HG03469 (cell line): ENCODE results near the gene SCNM1.
"Not testable (repeated sequence)": the region's sequence is repeated elsewhere in the genome, so short reads cannot be mapped to it uniquely, and the experiment has no call there.

Experiments
- ATAC-seq: cut with Tn5 transposase; IDR thresholded peaks from one replicate; pipeline ENCODE4 v1.9.1; 2021; ENCODE audit warnings: mild to moderate bottlenecking, moderate library complexity, moderate number of reproducible peaks; ENCODE audit not compliant: unreplicated experiment

The SCNM1 gene

GRCh38 chr1:151146412-151147131 lies 19.4 kb upstream of the SCNM1 start, which contains the start of gene SEMA6C:
SEMA6C (minus strand) TSS chr1:151146631; CDS start chr1:151142621, 4,010 bp downstream.
- peak; percentile 92 for ATAC-seq

- no peak for ATAC-seq
Measured at GRCh38 chr1:151147132-151147503, 18.8 kb upstream of the SCNM1 start.

GRCh38 chr1:151147665-151148064 lies 18.3 kb upstream of the SCNM1 start:
- ATAC-seq: no peak

- no peak for ATAC-seq
Measured at GRCh38 chr1:151156515-151156819, 9.5 kb upstream of the SCNM1 start, which contains the start of gene TNFAIP8L2. TNFAIP8L2 (plus strand) TSS chr1:151156649; CDS start chr1:151158698, 2,049 bp downstream.

GRCh38 chr1:151157067-151157531 lies 8.8 kb upstream of the SCNM1 start:
- no peak for ATAC-seq

- no peak for ATAC-seq
Measured at GRCh38 chr1:151158326-151158725, 7.6 kb upstream of the SCNM1 start.

- no peak for ATAC-seq
Measured at GRCh38 chr1:151158751-151159251, 7.1 kb upstream of the SCNM1 start.

- no peak for ATAC-seq
Measured at GRCh38 chr1:151159373-151159772, 6.6 kb upstream of the SCNM1 start.

- ATAC-seq: no peak
Measured at GRCh38 chr1:151164732-151165280, 1.1 kb upstream of the SCNM1 start.

GRCh38 chr1:151165281-151165737 lies 635 bp upstream of the SCNM1 start:
- peak; percentile 14 for ATAC-seq

GRCh38 chr1:151166505-151166956 lies 587 bp downstream of the SCNM1 start:
- no peak for ATAC-seq

GRCh38 chr1:151167116-151167515 lies 1.2 kb downstream of the SCNM1 start:
- no peak for ATAC-seq

- no peak for ATAC-seq
Measured at GRCh38 chr1:151171190-151171589, 5.2 kb downstream of the SCNM1 start.

GRCh38 chr1:151175041-151175741 lies 9.2 kb downstream of the SCNM1 start:
- no peak for ATAC-seq

GRCh38 chr1:151175863-151176262 lies 9.9 kb downstream of the SCNM1 start, which contains the start of gene TMOD4:
TMOD4 (minus strand) TSS chr1:151175981; CDS start chr1:151174875, 1,106 bp downstream.
- ATAC-seq: no peak

GRCh38 chr1:151176514-151177045 lies 10.6 kb downstream of the SCNM1 start:
- ATAC-seq: no peak

GRCh38 chr1:151184211-151184610 lies 18.3 kb downstream of the SCNM1 start:
- no peak for ATAC-seq

- no peak for ATAC-seq
Measured at GRCh38 chr1:151187205-151187604, 21.3 kb downstream of the SCNM1 start.

- not testable (repeated sequence) for ATAC-seq
Measured at GRCh38 chr1:151188667-151189066, 22.7 kb downstream of the SCNM1 start.

- peak; percentile 62 for ATAC-seq
Measured at GRCh38 chr1:151189637-151190445, 23.9 kb downstream of the SCNM1 start, which contains the start of gene VPS72. VPS72 (minus strand) TSS chr1:151190197; CDS start chr1:151190121, 76 bp downstream.
